NCI-H460 (cell line): Measurements from ENCODE around the gene ATIC. TPM values are rescaled to one million over a fixed set of nuclear protein-coding genes. Genes with fewer than 3 reads are reported as not detected.
"Not testable (repeated sequence)": the region's sequence is repeated elsewhere in the genome, so short reads cannot be mapped to it uniquely, and the experiment has no call there.

Source experiments
- DNase-seq: peaks from one replicate; pipeline ENCODE4 v3.0.0-alpha.2; 2016; ENCODE audit warnings: low read depth; ENCODE audit errors: extremely low read depth
- total RNA-seq: library from RNA; depleted of rRNA; stranded (reverse); fragments of >200 nt; shearing (Covaris generic); gene quantifications from 2 replicates; pipeline ENCODE4 v1.2.3, GENCODE V29; 2014

Gene ATIC
- total RNA-seq, 1 experiment from 2014 or later: 64.4 TPM

- DNase-seq: no peak
These were observed 47.7 kb downstream of the ATIC start for GRCh38 chr2:215359576-215359922.

- DNase-seq: not testable (repeated sequence)
These were observed 48.2 kb downstream of the ATIC start for GRCh38 chr2:215360059-215360458.

- no peak for DNase-seq
These were observed 48.7 kb downstream of the ATIC start for GRCh38 chr2:215360596-215360995.

GRCh38 chr2:215361211-215361875 is 49.5 kb downstream of the ATIC start:
- no peak for DNase-seq

GRCh38 chr2:215361876-215362561 is 50.2 kb downstream of the ATIC start:
- DNase-seq: no peak

GRCh38 chr2:215362562-215362904 is 50.7 kb downstream of the ATIC start:
- DNase-seq: no peak

GRCh38 chr2:215363039-215363438 is 51.2 kb downstream of the ATIC start:
- no peak for DNase-seq

GRCh38 chr2:215363461-215364156 is 51.8 kb downstream of the ATIC start:
- no peak for DNase-seq

- no peak for DNase-seq
These were observed 52.6 kb downstream of the ATIC start for GRCh38 chr2:215364157-215365155.

- no peak for DNase-seq
These were observed 53.4 kb downstream of the ATIC start for GRCh38 chr2:215365184-215365658.

GRCh38 chr2:215366440-215367032 is 54.7 kb downstream of the ATIC start:
- DNase-seq: no peak

GRCh38 chr2:215367662-215368492 is 56.0 kb downstream of the ATIC start:
- no peak for DNase-seq

- no peak for DNase-seq
These were observed 56.6 kb downstream of the ATIC start for GRCh38 chr2:215368493-215368809.

GRCh38 chr2:215369181-215369760 is 57.4 kb downstream of the ATIC start:
- DNase-seq: no peak

GRCh38 chr2:215370112-215370965 is 58.5 kb downstream of the ATIC start:
- no peak for DNase-seq

GRCh38 chr2:215371915-215372897 is 60.3 kb downstream of the ATIC start:
- DNase-seq: no peak
